ENCODE results near the gene PDE10A.

Gene PDE10A

DNA sequence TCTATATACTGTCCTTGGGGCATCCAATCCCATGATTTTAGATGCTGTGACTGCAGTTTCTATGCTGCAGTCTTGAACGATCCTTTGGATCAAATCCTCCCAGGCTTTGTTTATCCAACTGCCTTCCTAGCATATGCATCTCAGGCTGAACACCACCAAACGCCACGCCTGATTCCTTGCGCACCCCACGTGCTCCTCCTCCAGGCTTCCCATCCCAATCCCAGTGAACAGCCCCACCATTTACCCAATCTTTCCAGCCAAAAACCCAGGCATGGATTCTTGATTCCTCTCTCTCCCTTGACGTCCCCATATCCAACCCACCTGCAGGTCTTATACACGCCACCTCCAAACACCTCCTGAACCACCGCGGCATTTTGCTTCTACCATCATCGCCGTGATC, 7.8 kb downstream of the PDE10A start:
- no peak for DNase-seq (ENCODE audit: low read depth, low spot score)

DNA sequence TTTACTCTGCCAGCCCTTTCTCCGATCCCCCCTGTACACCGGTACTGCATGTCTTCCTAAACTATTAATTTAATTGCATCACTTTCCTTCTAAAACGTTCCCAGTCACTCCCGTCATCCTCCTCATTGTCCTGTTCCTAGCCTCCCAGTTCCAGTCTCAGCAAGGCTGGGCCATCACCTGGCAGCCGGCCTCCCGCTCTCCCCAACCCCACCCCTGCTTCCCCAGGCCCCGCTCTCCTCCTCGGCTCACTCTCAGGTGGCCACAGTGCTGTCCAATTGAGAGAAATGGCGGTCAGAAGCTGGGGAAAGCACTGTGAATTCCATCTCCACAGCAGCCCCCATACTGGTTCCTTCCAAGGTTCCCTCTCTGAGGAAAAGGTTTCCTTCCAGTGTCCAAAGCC, 8.9 kb downstream of the PDE10A start:
- no peak for DNase-seq (ENCODE audit: low read depth, low spot score)

DNA sequence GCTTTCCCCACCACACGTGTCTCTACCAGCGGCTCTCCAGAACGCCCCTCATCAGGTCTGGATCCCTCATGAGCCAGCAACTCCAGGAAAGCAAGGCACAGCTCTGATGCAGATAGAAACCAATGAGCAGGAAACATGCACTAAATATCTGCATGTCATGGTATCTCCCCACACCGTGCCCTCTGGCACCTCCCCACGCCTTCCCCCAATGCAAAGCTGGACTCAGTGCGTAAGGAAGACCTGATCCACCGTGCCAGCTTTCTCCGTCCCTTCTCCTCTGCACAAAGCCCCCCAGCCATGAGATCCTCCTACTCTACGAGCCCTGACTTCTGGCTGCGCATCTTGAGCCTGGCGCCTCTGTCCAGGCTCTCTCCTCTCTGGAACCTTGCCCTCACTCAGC, 9.4 kb downstream of the PDE10A start:
- no peak for DNase-seq (ENCODE audit: low read depth, low spot score)

DNA sequence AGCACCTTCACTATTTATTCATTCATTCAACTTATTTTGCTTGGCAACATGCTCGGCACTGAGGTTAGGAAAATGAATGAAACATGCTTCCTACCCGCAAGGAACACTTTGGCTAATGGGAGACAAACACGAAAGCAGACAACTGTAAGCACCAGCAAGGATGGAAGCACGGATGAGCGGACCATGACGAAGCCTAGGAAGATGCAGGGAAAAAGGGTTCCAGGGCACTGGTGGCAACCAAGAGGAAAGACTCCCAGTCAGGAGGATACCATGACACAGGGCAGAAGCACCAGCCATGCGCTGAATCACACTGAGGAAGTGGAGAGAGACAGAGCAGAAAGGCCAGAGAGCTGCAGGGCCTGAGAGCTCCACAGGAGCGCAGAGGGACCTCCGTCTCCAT, 9.8 kb downstream of the PDE10A start:
- no peak for DNase-seq (ENCODE audit: low read depth, low spot score)

DNA sequence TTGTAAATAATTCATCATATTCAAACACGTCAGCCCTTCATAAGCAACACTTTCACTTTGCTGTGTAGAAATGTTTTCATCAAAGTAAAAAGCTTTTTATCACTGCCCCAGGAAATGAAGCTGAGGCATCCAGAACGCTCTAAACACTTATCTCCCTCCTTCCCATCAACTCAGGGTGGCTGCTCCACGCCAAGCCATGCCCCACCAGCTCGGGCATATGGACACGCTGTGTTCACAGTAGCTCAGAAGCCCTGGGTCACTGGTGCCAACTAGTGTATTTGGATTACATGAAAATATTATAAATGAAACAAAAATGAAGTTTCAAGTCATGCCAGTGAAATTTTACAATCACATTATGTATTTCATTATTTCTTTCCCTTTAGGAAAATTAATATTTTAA, 10.3 kb downstream of the PDE10A start:
- DNase-seq (ENCODE audit: low read depth, low spot score), result no peak

DNA sequence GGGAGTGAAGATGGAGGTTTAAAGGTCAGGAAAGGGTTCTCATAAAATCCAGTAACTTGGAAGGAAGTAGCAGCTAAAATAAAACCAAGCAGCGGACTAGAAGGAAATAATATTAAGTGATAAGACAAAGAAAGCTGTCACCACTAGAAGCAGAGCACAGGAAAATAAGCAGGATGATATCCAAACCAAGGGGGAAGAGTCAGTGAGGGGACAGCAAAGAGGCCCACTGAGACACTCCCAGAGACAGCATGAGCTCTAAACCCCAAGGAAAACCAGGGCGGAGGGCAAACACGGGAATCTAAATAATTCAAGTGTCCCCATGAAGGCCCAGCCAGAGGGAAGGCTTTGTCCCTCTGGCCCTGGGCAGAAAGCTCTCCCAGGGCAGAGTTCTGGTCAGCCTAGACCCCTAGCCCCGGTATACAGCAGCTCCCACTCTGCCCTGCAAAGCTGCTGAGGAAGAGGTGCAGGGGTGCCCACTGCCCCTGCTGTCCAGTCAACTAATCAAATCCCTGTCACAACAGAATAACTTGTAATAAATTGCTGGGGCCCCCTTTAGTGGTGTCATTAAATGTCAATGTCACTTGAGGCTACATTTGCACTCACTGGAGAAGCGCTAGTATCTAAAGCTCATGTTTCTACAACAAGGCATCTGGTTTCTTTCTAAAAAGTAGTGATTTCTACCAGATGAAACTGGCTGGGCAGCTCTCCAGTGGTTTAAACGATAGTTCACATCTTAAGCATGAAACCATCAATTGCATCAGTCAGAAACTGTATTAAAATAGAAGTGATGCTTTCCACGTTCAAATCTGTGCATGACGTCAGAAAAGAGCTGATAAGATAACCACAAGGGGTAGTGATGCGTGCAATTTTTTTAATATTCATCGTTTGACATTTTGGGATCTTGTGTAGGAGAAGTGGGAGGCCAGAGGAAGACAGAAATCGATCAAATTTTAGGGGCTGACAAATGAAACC, 13.6 kb downstream of the PDE10A start:
- no peak for DNase-seq (ENCODE audit: low read depth, low spot score)

DNA sequence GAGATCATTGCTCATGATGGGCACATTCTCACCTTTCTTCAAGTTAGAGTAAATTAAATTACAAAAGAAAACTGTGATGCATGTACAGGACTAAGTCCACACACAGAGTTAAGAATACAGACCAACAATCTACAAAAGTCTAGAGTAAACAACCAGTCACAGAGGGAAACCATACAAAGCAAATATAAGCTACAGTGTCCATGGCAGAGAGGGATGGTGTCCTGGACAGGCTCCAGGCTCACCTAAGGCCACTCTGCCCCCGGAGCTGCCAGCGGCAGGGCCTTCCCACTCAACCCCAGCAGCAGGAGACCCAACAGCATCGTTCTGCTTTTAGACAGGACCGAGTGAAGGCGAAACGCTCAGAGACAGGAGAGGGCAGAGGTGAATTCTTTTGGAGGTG, 16.0 kb downstream of the PDE10A start:
- DNase-seq (ENCODE audit: low read depth, low spot score), result no peak

DNA sequence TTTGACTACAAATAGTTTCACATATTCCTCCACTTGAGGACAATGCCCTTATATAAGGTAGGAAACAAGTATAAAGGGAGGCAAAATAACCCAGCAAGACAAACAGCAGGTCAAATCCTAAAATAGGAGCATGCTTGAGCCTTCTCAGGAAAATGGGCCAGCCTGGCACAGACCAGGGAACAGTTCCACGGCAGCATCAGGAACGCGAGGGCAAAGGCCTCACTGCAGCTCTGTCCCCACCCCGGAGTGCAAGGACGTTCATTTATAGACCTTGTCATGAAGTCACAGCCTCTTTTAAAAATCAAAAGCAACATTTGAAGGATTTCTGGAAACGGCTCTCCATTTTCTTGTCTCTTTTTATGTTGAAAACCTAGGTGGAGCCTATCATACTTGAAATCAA, 17.1 kb downstream of the PDE10A start:
- no peak for DNase-seq (ENCODE audit: low read depth, low spot score)

DNA sequence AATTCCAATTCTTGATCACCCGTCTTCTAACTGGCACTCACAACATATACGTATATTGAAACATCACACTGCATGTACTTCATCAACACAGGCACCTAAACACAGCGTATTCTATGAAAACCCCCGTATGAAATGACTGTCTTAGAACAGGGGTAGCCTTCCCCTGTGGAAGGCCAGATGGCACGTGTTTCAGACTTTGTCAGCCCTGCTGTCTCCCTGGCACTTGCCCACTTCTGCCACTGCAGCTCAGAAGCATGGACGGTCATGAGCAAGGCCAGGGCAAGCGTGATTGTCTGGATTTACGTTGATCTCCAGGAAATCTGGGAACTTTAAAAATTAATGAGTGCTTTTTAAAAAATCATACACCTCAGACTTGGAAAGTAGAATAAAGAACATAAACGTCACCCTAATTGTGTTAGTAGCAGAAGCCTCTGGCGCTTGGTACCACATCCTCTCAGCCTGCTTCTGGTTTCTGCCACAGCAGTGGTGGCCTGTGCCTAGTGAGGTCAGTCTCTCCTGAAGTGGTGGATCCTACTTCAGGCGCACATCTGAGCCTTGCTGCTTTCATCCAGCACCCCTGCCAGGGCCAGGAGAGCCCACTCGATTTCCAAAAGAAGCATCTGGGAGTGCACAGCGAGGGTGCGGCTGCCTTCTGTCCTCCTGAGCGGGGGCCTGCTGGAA, 18.3 kb downstream of the PDE10A start:
- no peak for DNase-seq (ENCODE audit: low read depth, low spot score)

DNA sequence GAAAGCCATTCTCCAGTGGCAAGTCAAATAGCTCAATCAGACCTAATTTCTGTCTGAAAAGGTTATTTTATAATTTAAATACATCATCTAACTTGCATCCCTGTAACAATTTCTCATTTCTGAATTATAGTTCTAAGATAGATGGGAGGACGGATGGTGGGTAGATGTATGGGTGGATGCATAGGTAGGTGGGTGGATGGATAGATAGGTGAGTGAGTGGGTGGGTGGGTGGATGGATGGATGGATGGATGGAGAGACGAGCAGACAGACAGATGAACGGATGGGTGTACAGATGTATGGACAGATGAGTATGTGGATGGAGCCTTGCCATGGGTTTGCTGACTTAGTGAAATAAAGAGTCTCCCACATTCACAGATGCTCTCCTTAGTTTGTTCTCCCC, 20.0 kb downstream of the PDE10A start:
- DNase-seq (ENCODE audit: low read depth, low spot score), result no peak

DNA sequence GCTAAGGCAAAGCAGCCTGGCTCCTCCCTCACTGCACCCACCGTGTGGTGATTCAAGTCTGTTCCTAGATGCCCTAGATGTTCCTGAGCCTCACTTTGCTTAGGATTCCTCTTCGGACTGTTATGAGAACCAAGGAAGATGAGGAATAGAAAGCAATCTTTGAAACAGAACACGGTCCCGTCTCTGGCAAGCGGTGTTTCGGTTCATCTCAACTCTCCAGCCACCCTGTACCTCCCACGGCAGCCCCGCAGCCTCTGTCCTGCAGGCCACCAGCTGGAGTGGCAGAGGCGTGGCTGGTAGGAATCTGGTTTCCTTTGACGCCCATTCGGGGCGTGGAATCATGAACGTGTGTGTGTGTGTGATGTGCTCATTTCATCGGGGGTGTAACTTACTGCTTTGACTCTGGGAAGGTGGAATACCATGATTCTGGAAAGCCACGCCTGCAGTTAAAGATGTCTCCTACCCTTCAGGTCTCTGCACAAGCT, 21.3 kb downstream of the PDE10A start:
- no peak for DNase-seq (ENCODE audit: low read depth, low spot score)

DNA sequence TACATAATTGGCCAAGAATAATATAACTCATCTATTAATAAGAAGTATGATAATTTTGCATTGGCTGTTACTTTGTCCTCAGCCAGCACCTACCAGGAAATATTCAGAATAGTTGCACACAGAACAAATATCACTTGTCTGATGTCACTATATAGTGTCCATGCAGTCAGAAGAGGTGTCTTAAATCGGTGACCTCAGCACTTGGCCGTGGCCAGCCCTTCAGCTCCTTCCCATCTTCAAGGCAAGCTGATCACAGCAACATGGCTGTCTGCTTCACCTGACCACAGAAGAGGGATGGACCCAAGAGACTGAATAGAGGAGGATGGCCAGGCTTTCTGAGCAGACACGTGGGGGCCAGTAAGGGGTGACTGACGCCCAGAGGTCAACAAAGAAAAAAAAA, 22.2 kb downstream of the PDE10A start:
- DNase-seq (ENCODE audit: low read depth, low spot score), result no peak

DNA sequence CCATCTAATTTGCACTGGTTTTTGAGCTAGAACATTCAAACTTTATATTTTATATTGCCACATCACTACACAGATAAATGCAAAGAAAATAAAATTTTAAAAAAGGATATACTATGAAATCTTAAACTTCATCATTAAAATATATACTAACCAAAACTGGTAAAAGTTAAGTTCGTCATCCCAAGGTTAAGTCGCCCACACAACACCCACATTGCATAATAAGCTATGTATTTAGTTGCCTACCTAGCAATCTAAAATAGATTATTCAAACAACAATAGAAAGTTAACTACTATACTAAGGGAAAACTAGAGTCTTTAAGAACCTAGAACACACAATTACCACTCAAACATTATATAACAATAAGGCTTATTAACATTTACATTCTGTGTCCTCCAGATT, 24.5 kb downstream of the PDE10A start:
- DNase-seq (ENCODE audit: low read depth, low spot score), result no peak

DNA sequence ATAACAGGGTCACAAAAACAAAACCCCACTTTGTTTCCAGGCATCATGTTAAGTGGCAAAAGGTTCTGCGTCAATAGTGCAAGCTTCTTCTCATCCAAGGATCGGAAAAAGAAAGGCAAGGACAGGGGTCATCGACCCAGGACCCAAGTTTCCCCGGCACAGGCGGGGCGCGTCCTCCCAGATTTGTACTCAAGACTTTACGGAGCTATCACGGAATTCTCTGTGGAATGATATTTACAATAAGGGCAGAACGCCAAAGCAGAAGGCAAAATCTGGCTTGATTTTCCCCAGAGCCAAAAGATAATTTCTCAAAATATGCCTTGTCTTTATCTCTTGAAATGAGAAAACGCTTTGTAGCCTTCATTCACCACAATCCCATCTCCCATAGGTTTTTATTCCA, 25.5 kb downstream of the PDE10A start:
- DNase-seq (ENCODE audit: low read depth, low spot score), result no peak

DNA sequence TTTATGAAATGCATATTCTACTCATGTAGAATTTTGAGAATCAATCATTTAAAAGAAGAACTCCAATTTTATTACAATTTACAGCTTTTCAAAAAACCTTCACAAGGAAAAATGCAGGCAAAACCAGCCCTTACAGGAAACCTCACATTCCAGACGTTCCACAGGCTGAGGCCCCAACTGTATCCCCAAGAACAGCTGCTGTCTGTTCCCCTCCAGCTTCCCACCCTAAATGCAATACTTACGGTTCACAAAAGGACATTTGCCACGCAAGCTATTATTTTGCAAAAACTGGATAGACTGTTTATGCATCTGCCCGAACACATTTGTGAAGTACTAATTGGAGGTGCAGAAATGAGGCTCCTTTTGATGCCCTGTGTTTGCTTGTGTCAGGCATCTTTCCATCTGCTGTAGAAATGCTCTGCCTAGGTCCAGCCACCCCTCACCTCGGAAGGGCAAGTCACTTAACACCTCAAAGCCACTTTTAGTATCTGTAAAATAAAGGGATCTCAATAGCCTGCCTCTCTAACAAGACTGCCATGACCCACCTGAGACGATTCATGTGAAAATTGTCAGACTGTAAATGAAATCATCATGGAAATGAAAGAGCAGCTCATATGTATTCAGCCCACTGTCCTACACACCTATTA, 26.5 kb downstream of the PDE10A start:
- DNase-seq (ENCODE audit: low read depth, low spot score), result no peak

DNA sequence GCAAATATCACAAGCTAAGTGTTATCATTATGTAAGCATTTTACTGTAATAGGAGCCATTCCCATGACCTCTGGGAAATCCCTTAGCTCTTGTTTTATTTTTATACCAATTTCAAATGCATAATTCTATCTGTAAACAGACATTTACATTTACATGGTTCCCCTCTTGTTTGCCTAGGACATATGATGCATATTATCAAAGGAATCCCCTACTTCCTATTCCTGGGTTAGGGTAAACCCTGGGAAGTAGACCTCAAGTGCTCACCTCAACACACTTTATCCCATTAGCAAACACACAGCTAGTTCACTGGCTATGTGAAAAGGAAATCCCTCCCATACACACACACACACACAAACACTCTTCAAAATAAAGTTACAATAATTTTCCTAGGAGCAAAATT, 27.1 kb downstream of the PDE10A start:
- no peak for DNase-seq (ENCODE audit: low read depth, low spot score)

DNA sequence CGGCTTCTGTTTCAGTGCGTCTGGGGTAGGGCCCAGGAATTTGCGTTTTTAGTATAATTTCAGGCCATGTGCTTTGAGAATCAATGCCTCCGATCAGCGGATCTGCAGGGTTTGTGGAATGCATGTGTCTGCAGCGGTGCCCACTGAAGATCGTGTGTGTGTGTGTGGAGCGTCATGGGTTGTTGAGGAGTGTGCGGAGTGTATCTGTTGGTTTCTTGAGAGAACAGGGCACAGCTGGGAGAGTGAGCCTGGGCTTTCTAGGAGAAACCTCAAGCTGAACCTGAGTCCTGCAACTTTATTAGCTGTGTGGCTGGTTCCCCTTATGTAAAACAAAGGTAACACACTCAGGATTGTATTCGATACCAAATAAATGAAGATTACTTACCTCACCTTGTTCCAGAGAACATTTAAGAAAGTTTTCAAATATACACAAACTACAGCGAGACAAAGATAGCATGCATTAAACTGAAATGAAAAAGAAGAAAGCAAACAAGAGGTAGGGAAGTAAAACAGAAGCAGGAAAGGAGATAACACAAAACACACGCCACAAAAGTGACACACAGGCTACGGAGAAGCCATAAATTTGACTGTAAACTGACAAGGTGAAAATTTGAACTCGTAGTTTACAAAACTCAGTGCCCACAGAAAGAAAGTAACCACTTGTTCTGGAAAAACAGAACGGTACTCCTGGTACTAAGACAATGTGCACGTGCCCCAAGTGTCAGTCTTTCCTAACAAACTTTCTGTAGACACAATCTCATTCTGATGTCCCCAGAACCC, 28.8 kb downstream of the PDE10A start:
- DNase-seq (ENCODE audit: low read depth, low spot score), result no peak

DNA sequence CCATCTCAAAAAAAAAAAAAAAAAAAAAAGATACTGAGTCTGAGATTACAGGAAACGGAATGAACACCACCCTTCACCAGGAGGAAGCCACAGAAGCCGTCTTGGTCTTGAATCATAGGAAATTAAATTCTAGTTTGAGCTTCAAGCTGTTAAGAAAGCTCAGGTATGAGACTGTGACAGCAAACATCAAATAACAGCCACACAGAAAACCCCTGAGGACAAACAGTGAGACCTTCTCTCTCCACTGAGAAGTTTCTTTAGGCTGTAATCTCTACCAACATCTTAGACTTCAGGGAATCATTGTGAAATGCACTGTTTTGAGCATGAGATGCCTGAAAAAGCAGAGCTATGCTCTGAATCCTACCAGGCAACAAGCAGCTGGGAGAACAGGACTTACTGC, 30.8 kb downstream of the PDE10A start:
- no peak for DNase-seq (ENCODE audit: low read depth, low spot score)

DNA sequence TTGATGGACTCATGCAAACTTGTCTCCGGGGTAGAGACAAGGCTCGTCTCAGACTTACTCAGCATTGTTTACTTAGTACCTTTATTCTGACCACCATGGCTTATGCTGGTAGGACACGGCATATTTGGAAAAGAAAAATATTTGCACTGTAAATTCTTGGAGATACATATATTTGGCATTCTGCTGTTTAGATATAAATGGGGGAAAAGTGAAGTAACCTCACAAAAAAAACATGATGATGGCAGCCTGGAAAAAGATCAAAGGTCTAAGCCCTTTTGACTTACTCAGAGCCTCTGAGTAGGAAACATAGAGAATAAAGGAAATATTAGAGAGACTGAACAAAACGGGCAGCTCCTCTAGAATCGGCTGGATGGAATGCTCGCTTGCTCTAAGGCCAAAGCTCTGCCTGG, 32.5 kb downstream of the PDE10A start:
- DNase-seq (ENCODE audit: low read depth, low spot score), result no peak

DNA sequence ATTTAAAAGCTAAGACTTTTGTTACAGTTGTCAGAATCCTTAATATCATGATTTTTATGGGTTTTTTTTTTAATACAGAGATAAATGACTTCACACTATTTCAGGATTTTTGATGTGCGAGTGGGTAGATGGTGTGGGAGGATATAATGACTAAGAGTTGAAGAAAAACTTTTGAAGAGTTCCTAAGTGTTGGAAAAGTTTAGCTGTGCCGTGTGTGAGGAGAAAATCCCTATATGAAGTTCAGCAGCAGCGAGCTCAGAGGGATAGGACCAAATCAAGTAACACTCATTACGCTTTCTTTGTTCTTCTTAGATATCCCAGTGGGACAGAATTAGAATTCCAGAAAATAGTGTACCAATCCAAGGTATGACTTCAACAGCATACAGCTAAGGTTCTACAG, 34.1 kb downstream of the PDE10A start:
- no peak for DNase-seq (ENCODE audit: low read depth, low spot score)

DNA sequence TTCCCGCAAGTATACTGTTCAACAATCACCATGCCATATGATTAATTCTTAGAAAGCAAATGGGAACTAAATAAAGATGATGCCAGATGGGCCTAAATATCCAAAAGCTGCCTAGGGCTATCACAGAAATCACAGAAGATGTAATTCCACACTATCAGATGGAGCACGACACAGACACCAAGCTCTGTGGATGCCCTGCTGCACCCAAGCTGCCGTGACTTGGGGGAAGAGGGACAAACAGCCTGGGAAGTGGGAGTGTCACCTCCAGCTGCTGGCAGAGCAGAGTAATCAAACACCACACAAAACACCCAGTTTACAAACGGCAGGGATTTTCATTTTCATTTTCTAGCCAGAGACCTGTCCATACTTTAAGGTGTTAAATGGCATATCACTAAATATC, 35.7 kb downstream of the PDE10A start:
- no peak for DNase-seq (ENCODE audit: low read depth, low spot score)

DNA sequence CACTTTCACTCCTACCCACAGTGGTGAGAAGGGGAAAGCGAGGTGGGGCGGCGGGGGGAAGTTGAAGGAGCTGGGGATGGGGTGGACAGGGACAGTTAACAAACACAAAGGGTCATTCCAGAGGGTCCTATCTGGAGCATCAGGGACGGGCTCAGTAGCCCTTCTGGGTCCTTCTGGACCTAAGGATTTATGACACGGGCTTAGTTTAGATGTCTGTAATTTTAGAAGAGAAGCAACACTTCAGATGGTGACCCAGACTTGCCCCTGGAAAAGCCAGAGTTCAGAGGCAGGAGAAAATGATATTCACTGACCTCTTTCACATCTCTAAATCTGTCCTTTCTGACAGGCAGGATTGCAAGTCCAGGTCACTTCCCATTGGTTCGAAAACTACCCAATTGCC, 36.3 kb downstream of the PDE10A start:
- DNase-seq (ENCODE audit: low read depth, low spot score), result no peak

Measured in activated naive CD8-positive, alpha-beta T cell treated with anti-CD3 and anti-CD28 coated beads, Interleukin-2, amount 50 U/mL, for 16 hours (primary cell).